ENCODE measurements around the gene ZNF516.

ZNF516 gene

DNA sequence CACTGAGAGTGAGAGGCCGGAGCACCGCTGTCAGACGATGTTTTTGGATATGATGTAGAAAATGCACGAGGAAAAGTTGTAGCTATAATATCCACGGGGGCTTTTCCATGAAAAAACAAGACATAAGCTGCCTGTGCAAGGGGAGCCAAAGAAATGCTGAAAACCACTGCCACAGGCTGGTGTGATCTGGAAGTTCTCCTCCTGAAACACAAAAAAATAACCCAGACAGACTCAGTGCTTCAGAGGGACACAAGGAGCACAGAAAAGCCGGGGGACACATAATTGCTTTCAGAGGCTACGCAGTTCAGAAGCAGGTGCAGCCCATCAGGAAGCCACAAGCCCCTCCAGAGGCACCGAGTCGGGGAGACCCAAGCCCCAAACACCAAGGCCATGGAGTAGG is 98.2 kb downstream of the ZNF516 start:
- DNase-seq: no peak

GRCh38 chr18:76395609-76396008 is 99.4 kb downstream of the ZNF516 start:
- no peak for DNase-seq

DNA sequence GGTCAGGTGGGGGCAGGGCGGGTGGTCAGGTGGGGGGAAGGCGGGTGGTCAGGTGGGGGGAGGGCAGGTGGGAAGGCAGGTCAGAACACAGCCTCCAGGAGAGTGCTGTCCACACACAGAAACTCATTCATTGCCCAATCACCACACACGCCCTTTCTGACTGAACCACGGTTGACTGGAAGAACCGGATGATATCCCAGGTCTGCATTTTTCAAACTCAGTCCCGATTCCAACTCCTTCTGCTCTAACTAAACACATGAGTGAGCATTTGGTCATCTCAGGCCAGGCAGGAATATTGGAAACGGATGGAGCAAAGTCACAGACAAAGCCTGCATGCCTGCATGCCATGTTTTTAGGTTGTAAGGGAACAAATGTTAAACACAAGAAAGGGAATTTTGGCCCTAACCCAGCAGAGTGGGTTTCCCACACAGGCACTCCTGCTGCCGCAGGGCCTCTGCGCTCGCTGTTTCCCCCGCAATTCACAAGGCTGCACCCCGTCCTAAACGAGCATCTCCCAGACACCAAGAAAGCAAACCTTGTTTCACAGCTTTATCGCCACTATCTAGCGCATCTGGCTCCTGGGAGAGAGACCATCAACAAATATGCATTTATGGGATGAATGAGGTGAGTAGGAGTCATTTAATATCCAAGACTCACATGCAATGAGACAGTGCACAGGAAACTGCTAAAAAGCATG is 100.1 kb downstream of the ZNF516 start:
- peak; percentile 21 for DNase-seq

DNA sequence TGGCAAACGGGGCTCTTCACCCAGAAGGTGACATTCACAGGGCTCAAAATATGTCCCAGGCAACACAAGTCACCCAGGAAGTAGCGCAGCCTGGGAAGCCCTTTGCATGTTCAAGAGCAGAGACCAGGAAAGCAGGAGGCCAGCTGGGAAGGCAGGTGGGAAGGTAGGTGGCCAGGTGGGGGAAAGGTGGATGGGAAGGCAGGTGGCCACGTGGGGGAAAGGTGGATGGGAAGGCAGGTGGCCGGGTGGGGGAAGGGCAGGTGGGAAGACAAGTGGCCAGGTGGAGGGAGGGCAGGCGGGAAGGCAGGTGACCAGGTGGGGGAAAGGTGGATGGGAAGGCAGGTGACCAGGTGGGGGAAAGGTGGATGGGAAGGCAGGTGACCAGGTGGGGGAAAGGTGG is 102.7 kb downstream of the ZNF516 start:
- peak; percentile 71 for DNase-seq

GRCh38 chr18:76391746-76392145 is 103.3 kb downstream of the ZNF516 start:
- DNase-seq: no peak

DNA sequence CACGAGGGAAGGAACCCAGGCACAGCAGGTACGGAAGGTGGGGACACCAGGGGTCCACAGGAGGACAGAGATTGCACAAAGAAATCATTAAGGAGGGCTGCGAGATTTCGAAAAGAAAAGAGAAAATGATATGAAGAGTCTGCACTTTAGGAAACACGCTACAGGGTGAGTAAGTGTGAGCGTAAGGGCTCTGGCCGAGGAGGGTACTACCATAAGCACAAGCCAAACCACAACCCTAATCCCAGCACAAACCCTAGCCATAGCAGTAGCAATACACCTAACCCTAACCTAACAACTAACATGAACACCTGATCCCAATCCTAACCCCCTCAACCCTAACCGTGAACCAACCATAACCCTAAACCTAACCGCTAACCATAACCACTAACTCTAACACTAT is 104.0 kb downstream of the ZNF516 start:
- no peak for DNase-seq

- no peak for DNase-seq
Measured at GRCh38 chr18:76390452-76391035, 104.5 kb downstream of the ZNF516 start.

DNA sequence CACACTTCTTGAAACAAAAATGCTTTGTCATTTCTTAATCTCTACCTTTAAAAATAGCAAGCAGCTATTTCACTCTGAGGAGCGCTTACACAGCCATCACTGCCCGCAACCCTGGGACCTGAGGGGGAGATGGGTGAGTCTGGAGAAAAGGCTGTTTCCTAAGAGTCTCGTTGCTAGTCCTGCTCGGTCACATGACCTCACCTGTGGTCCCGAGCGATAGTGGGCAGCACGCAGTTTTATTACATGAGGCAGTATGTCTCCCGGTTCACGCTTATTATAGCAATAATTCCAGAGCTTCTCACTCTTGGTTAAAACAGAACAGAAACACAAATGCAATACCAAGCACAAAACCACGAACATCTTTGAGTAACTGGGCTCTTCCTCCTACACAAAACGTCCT is 105.3 kb downstream of the ZNF516 start:
- no peak for DNase-seq

DNA sequence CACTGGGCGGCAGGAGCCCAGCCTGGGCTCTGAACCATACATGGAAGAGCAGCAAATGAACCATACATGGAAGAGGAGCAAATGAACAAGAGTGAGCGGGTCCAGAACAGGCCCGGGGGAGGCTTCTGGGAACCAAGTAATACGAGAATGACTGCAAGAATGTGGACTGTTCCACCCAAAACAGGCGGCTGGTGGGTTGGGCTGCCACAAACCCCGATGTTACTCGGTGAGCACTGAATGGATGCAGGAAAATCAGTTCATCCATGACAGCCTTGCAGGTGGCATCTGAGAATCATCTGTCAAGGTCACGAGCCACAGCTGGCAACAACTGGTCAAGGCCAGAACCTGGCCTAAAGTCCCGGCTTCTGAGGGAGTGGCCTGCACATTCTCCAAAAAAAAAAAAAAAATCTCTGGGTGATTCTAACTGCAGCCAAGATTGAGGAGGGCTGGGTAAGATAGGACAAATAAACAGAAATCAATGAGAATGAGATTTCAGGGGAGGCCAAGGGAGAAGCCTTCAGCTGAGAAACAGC is 106.1 kb downstream of the ZNF516 start:
- DNase-seq: no peak

GRCh38 chr18:76388261-76388660 is 106.8 kb downstream of the ZNF516 start:
- DNase-seq: no peak

GRCh38 chr18:76387608-76388007 is 107.4 kb downstream of the ZNF516 start:
- DNase-seq: no peak

GRCh38 chr18:76386886-76387285 is 108.2 kb downstream of the ZNF516 start:
- no peak for DNase-seq

DNA sequence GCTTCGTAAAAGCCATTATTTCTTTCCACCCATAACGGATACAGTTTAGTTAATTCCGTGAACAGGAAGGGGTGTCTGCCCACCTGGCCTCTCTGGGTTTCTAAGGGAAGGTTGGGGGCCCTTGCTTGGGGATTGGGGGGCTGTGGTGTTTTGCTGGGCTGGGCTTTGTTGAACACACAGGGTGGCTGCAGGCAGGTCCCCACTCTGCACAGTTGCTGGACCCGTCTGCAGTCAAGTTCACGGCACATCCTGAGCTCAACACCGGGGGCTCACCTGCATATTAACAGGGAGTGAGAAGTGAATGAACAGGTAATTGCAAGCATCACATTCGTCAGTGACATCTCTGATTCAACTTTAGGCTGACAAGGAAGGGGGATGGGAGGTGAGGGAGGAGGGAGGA is 109.0 kb downstream of the ZNF516 start:
- no peak for DNase-seq

- no peak for DNase-seq
Measured at GRCh38 chr18:76385681-76385975, 109.4 kb downstream of the ZNF516 start.

GRCh38 chr18:76384861-76385680 is 110.0 kb downstream of the ZNF516 start:
- no peak for DNase-seq

DNA sequence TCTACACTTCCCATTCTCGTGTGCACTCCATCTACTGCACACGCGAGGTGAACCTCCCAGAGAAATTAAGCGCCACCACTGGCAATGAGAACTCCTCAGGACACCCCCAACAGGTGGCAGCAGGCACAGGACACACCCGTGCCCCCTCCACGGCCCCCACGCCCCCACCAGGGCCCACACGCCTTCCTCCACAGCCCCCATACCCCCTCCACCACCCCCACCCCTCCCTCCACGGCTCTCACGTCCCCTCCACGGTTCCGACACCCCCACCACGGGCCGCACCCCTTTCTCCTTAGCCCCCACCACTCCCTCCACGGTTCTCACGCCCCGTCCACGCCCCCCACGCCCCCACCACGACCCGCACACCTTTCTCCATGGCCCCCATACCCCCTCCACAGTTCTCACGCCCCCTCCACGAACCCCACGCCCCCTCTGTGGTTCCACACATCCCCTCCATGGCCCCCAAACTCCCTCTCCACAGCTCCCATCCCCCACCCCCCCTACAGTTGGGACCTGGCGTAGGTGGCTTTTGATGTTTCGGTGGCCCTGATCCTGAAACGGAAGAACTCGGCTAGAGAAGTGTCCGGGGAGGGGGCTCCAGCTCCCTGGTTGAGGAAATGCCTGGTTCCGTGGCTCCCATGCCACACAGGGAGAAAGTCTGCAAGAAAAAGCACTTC is 110.8 kb downstream of the ZNF516 start:
- no peak for DNase-seq

GRCh38 chr18:76383636-76384035 is 111.4 kb downstream of the ZNF516 start:
- no peak for DNase-seq

GRCh38 chr18:76382275-76382674 is 112.8 kb downstream of the ZNF516 start:
- DNase-seq: no peak

DNA sequence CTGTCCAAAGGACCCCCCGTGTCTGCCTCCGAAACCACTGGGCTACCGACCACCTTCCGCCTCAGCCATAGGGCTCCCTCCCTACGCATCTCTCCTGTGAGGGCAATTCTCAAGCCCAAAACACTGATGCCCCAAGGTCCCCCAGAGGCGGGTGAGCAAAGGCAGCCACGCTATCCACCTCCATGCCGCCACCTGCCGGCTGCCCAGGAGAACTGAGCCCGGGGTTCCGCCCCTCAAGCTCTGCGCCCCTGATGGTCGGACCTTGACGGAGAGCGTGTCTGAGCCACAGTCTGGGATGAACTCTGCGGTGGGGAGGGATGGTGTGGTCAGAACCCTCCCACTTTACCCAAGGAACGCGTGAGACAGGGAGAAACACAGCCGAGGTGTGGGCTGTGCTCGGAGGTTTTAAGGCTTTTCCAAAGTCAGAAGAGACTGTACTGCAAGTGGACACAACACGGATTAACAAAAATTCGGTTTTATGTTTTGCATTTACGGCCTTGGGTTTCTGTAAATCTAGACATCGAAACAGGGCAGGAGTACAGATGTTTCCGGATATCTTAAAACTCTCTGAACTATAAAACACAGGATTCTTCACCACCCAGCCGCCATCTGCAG is 114.1 kb downstream of the ZNF516 start:
- DNase-seq: no peak

- DNase-seq: no peak
Measured at GRCh38 chr18:76380127-76380729, 114.8 kb downstream of the ZNF516 start.

DNA sequence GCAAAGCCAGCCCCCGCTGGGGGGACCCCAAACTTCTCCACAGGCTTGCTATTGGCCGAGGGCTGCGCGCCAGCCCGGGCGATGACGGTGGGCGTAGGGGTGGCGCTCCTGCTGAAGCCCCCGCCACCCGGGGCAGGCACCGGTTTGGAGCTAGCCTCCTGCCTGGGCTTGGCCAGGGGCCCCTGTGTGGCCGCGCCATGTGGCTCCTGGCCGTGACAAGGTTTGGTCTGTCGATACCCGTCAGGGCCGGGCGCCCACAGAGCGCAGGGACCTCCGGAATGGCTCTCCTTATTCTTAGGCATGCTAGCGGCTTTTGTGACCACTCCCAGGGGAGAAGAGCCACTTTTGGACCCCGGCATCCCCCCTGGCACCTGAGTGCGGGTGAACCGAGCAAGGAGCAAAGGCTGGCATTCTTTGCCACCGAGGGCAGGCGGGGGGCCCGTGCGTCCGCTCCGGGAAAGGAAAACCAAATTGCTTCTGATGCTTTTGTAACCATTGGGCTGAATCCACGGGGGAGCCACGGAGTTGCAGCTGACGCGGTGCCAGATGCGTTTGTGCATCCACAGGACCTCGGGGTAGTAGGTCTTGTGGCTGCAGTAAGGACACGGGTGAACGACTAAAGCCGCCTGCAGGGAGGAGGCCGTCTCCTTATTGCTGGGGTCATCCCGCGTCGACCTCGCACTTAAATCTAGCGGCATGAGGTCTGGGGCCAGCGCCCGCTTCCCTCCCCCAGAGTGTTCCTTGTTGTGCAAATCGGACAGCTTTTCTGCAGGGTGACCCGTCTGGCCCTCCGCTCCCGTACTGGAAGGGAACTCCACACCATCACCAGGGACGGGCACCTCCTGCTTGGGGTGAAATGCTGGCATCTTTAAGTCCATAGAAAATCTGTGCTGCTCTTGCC is 115.6 kb downstream of the ZNF516 start:
- no peak for DNase-seq
